ENCODE measurements around the gene PGAP6.
"Not testable (repeated sequence)": the region's sequence is repeated elsewhere in the genome, so short reads cannot be mapped to it uniquely, and the experiment has no call there.

PGAP6 gene

DNA sequence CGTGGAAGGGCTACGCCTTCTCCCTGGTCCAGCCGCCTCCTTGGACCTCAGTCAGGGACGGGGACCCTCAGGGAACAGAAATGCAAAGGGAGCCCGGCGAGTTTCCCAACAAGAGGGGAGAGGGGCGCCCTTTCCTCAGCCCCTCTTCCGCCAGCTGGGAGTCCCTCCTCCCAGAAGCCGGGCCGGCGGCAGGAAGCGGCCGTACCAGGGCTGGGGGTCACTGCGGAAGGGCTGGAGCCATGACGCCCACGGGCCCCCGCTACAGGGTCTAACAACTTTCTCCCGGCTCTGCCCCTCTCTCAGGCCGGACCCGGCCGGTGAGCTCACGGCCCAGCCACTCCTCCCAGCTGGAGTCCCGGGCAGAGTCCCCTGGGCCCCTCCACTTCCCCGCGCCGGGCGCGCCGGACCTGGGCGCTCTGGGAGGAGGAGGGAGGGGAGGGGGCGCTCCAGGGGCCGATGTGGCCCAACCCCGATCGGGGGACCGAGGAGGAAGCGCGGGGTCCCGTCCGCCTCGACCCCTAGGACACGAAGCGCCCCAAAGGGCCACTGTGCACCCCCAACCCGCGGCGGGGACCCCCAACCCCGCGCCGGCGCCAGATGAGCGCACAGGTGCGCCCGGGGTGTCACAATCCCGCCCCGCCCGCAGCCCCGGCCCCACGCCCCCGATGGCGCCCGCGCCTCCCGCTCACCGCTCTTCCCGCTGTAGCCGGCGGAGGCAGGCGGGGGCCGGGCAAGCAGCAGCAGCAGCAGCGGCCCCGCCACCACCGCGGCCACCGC is 578 bp downstream of the PGAP6 start:
- DNase-seq (ENCODE audit: low read depth) = no peak
- H3K4me3 ChIP-seq (ENCODE audit: control insufficient read depth, low read depth, low read length) = peak overlapping the region; percentile 65
- TF ChIP-seq, protein P1, sequence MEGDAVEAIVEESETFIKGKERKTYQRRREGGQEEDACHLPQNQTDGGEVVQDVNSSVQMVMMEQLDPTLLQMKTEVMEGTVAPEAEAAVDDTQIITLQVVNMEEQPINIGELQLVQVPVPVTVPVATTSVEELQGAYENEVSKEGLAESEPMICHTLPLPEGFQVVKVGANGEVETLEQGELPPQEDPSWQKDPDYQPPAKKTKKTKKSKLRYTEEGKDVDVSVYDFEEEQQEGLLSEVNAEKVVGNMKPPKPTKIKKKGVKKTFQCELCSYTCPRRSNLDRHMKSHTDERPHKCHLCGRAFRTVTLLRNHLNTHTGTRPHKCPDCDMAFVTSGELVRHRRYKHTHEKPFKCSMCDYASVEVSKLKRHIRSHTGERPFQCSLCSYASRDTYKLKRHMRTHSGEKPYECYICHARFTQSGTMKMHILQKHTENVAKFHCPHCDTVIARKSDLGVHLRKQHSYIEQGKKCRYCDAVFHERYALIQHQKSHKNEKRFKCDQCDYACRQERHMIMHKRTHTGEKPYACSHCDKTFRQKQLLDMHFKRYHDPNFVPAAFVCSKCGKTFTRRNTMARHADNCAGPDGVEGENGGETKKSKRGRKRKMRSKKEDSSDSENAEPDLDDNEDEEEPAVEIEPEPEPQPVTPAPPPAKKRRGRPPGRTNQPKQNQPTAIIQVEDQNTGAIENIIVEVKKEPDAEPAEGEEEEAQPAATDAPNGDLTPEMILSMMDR (conservative IDR thresholded peaks at IDR 0.05; ENCODE audit: control insufficient read depth, insufficient read depth, low read depth, low read length) = no peak

DNA sequence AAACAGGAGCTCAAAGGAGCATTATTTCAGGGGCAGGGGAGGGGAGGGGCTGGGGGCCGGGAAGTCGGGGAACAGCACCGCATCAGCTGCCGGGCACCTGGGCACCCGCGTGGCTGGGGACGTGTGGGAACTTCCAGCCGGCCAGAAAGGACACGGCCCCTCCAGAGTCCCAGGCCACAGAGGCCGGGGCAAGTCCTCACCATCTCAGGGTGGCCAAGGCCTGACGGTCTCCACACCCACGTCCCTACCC is 1.1 kb downstream of the PGAP6 start:
- DNase-seq (ENCODE audit: low read depth) = no peak
- peak overlapping the region; percentile 65 for H3K4me3 ChIP-seq (ENCODE audit: control insufficient read depth, low read depth, low read length)
- TF ChIP-seq, protein P1 (conservative IDR thresholded peaks at IDR 0.05; ENCODE audit: control insufficient read depth, insufficient read depth, low read depth, low read length) = no peak

DNA sequence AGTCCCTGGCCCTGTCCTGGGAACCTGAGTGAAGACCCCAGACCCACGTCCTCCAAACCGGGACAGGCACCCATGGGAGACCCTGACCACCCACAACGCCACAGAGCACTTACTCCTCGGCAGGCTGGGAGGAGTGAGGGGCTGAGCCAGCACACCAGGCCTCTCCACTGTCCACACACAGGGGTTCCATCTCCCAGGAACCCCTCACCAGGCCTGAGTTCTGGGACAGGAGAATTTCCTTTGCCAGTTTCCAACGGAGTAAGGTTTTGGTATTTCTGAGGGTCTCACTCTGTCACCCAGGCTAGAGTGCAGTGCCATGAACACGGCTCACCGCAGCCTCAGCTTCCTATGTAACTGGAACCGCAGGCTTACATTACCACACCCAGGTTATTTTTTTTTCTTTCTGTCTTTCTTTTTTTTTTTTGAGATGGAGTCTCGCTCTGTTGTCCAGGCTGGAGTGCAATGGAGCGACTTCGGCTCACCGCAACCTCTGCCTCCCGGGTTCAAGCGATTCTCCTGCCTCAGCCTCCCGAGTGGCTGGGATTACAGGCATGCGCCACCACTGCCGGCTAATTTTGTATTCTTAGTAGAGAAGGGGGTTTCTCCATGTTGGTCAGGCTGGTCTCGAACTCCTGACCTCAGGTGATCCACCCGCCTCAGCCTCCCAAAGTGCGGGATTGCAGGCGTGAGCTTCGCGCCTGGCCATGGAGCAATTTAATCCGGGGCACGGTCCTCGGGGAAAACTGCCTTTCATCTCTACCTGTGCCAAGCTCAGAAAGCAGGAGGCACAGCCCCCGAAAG is 1.6 kb downstream of the PGAP6 start:
- TF ChIP-seq, protein P1 (conservative IDR thresholded peaks at IDR 0.05; ENCODE audit: control insufficient read depth, insufficient read depth, low read depth, low read length) = no peak
- no peak overlapping the region for H3K4me3 ChIP-seq (ENCODE audit: control insufficient read depth, low read depth, low read length)
- no peak for DNase-seq (ENCODE audit: low read depth)

DNA sequence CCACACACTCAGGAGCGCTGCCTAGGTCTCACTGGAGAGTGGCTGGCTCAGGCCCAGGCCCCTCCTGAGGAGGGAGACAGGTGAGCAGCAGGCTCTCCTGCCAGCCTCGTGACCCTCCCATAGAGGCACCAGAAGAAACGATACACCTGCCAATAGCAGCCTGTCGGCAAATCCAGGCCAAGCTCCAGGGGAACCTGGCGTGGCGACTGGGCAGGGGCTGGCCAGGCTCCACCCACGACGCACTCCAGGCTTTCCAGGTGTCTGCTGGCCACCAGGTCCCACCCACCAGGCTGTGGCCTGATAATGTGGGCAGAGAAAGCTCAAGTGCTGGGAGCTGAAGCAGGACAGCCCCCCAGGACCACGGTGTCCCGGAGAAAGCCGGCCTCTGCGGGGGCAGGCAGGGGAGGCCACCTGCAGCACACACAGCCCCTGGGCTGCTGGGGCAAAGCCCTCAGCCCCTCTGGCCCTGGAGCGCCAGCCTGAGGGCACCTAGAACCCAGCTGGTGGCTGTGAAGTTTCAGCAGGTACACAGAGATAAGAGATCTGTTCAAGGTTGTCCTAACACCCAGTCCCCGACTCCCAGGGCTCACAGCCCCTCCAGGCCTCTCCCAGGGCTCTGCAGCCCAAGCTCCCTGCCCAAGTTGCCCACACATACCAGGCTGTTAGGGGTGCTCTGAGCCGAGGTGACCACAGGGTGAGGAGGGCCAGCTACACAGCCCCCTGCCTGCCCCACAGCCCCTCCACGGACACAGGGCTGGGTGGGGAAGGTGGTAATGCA is 2.4 kb downstream of the PGAP6 start:
- H3K4me3 ChIP-seq (ENCODE audit: control insufficient read depth, low read depth, low read length) = no peak overlapping the region
- DNase-seq (ENCODE audit: low read depth) = no peak
- TF ChIP-seq, protein P1 (conservative IDR thresholded peaks at IDR 0.05; ENCODE audit: control insufficient read depth, insufficient read depth, low read depth, low read length) = no peak

DNA sequence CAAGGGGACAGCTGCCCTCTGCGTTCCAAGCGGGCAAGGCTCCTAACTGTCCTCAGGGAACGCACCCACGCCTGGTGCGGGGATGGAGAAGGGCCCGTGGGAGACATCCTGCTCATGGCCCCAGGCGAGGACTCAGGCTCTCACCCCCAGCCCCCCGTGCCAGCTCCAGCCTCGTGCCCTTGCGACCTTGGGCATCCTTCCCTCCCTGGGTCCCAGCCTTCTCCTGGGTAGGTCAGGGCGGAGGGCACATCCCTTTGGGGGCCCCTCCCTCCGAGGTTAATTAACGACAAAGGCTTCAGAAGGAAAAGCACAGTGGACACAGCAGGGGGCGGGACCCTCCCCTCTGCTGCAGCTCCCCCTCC is 3.0 kb downstream of the PGAP6 start:
- no peak for DNase-seq (ENCODE audit: low read depth)
- no peak overlapping the region for H3K4me3 ChIP-seq (ENCODE audit: control insufficient read depth, low read depth, low read length)
- TF ChIP-seq, protein P1 (conservative IDR thresholded peaks at IDR 0.05; ENCODE audit: control insufficient read depth, insufficient read depth, low read depth, low read length) = no peak

DNA sequence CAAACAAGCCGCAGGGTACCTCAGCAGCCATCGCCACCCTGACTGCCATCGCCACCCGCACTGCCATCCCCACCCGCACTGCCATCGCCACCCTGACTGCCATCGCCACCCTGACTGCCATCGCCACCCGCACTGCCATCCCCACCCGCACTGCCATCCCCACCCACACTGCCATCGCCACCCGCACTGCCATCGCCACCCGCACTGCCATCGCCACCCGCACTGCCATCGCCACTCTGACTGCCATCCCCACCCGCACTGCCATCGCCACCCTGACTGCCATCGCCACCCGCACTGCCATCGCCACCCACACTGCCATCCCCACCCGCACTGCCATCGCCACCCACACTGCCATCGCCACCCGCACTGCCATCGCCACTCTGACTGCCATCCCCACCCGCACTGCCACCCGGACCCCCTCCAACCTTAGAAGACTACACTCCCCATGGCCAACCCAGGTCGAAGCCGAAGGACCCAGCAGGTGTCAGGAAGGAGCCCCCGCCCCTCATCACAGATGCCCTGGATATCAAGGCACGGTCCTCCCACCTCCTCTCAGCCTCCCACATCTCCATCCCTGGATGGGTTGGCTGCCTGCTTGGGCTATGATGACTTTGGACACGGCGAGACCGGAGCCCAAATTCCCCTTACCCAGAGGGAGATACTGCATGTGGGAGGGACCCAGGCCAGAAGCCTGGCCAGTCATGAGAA is 3.5 kb downstream of the PGAP6 start:
- DNase-seq (ENCODE audit: low read depth); H3K4me3 ChIP-seq (ENCODE audit: control insufficient read depth, low read depth, low read length): not testable (repeated sequence)

Measured in fibroblast of mammary gland (primary cell).